Endothelial cell of umbilical vein (primary cell): ENCODE data around the gene OPRL1. TPM values are rescaled to one million over a fixed set of nuclear protein-coding genes. Genes with fewer than 3 reads are reported as not detected.

Experiments
- BruUV-seq: library from RNA; stranded (reverse); fragments of 400-500 nt; replicated peaks from 2 replicates; lab custom pipeline; 2021; lab: Mats Ljungman, UMichigan
- CTCF ChIA-PET: fragments of 300-600, 350-600 bp; sonication (Branson Sonifier 250); formaldehyde crosslinking; loops from one replicate; lab custom pipeline; 2021; ENCODE audit warnings: antibody characterized with exemption, inconsistent platforms; lab: Charles Lee
- POLR2A ChIA-PET: fragments of 300-600, 350-600 bp; sonication (Branson Sonifier 250); formaldehyde crosslinking; loops from one replicate; lab custom pipeline; 2021; ENCODE audit warnings: antibody characterized with exemption, inconsistent platforms; lab: Charles Lee
- DNase-seq: peaks from one replicate; pipeline ENCODE4 v3.0.0-alpha.2; 2011; ENCODE audit warnings: low read depth, low spot score
- FAIRE-seq: peaks from 2 replicates; lab custom pipeline; 2011; peaks lifted over from hg19 to GRCh38; lab: Jason Lieb, UNC
- H2AFZ ChIP-seq: 2 replicates; pipeline ENCODE4 v1.6.0; 2012; ENCODE audit warnings: low read depth, low read length, control low read depth, inconsistent platforms
- H3K27ac ChIP-seq: 2 replicates; pipeline ENCODE4 v1.5.1; 2011; ENCODE audit warnings: low read depth, mild to moderate bottlenecking, control low read depth, low read length, moderate library complexity; ENCODE audit not compliant: insufficient read depth
- H3K27me3 ChIP-seq, 2 experiments: 2 replicates each; pipeline versions ENCODE4 v1.6.0 to v1.6.1; 2011; ENCODE audit warnings: low read length in 2 of 2, mixed read lengths in 1 of 2; ENCODE audit not compliant: control insufficient read depth in 2 of 2, insufficient read depth in 2 of 2
- H3K36me3 ChIP-seq, 2 experiments: 2 replicates in 1 of 2; 3 replicates in 1 of 2; pipeline ENCODE4 v1.5.1; 2011; ENCODE audit warnings: low read length in 2 of 2, mild to moderate bottlenecking in 1 of 2, moderate library complexity in 1 of 2; ENCODE audit not compliant: control insufficient read depth in 2 of 2, insufficient read depth in 2 of 2; ENCODE audit errors: extremely low read depth in 1 of 2
- H3K4me1 ChIP-seq: 3 replicates; pipeline ENCODE4 v1.5.1; 2011; ENCODE audit warnings: mild to moderate bottlenecking, low read length; ENCODE audit not compliant: control insufficient read depth, insufficient read depth; ENCODE audit errors: extremely low read depth
- H3K4me2 ChIP-seq: 2 replicates; pipeline ENCODE4 v1.6.1; 2011; ENCODE audit warnings: low read length, control low read depth, mixed read lengths; ENCODE audit not compliant: insufficient read depth
- H3K4me3 ChIP-seq, 3 experiments: fragments of 200-600 bp in 1 of 3; sonication (generic), shearing (Covaris generic) in 1 of 3; replicated peaks in 1 of 3; 2 replicates each; pipeline ENCODE4 v1.5.1; 2011 to 2016; ENCODE audit warnings: control low read depth in 3 of 3, low read length in 3 of 3, mild to moderate bottlenecking in 2 of 3, inconsistent platforms in 1 of 3, low read depth in 1 of 3, moderate library complexity in 1 of 3; ENCODE audit not compliant: insufficient read depth in 1 of 3
- H3K79me2 ChIP-seq: 2 replicates; pipeline ENCODE4 v1.6.0; 2012; ENCODE audit warnings: low read length, inconsistent platforms; ENCODE audit not compliant: control insufficient read depth, insufficient read depth
- H3K9ac ChIP-seq: replicated peaks from 2 replicates; pipeline ENCODE3; 2011; ENCODE audit warnings: low read length, control low read depth; ENCODE audit not compliant: insufficient read depth; ENCODE audit errors: extremely low read depth
- H3K9me1 ChIP-seq: replicated peaks from 3 replicates; pipeline ENCODE4 v1.6.0; 2011; ENCODE audit warnings: mild to moderate bottlenecking, low read length; ENCODE audit not compliant: control insufficient read depth, insufficient read depth; ENCODE audit errors: extremely low read depth
- H3K9me3 ChIP-seq: replicated peaks from 2 replicates; pipeline ENCODE4 v1.5.1; 2012; ENCODE audit warnings: low read length, inconsistent platforms; ENCODE audit not compliant: control insufficient read depth, insufficient read depth
- H4K20me1 ChIP-seq: replicated peaks from 2 replicates; pipeline ENCODE3; 2011; ENCODE audit warnings: mild to moderate bottlenecking, low read length; ENCODE audit not compliant: control insufficient read depth, insufficient read depth; ENCODE audit errors: extremely low read depth
- CTCF ChIP-seq, 2 donors: IDR thresholded peaks; 1 replicate in 1 of 2; 2 replicates in 1 of 2; pipeline ENCODE4 v1.5.1; 2011; ENCODE audit warnings: low read length in 2 of 2, mild to moderate bottlenecking in 2 of 2, moderate library complexity in 2 of 2, control low read depth in 1 of 2, inconsistent platforms in 1 of 2, low read depth in 1 of 2; ENCODE audit not compliant: insufficient read depth in 1 of 2; ENCODE audit errors: extremely low read depth in 1 of 2
- EZH2 ChIP-seq: IDR thresholded peaks from 2 replicates; pipeline ENCODE4 v1.6.1; 2012; ENCODE audit warnings: borderline replicate concordance, low read depth, mild to moderate bottlenecking, moderate library complexity, low read length, inconsistent platforms; ENCODE audit not compliant: severe bottlenecking
- FOS ChIP-seq: IDR thresholded peaks from 2 replicates; pipeline ENCODE4 v1.6.1; 2011; ENCODE audit warnings: mild to moderate bottlenecking, low read length, moderate library complexity, borderline replicate concordance; ENCODE audit not compliant: insufficient read depth
- GATA2 ChIP-seq: IDR thresholded peaks from 2 replicates; pipeline ENCODE4 v1.7.0; 2011; ENCODE audit warnings: low read depth, mild to moderate bottlenecking, moderate library complexity, mixed read lengths, low read length; ENCODE audit not compliant: insufficient read length, insufficient read depth
- JUN ChIP-seq: IDR thresholded peaks from 2 replicates; pipeline ENCODE4 v1.6.1; 2011; ENCODE audit warnings: borderline replicate concordance, low read depth; ENCODE audit not compliant: insufficient read length, insufficient read depth
- MYC ChIP-seq: IDR thresholded peaks from one replicate; pipeline ENCODE4 v1.6.1; 2011; ENCODE audit warnings: mild to moderate bottlenecking, low read depth, low read length
- POLR2AphosphoS5 ChIP-seq: IDR thresholded peaks from 2 replicates; pipeline ENCODE4 v1.6.1; 2012; ENCODE audit warnings: low read depth, mild to moderate bottlenecking, control low read depth, low read length, moderate library complexity; ENCODE audit not compliant: insufficient read depth
- dilution Hi-C: fragments of 300-500 bp; cut with MboI; formaldehyde crosslinking; loops from one replicate; pipeline ENCODE4 v1.15.0; 2019; ENCODE audit warnings: low sequenced_read_pairs; ENCODE audit not compliant: extremely low pct_ligation_motif_present
- intact Hi-C: fragments of 100-400 bp; cut with micrococcal nuclease; formaldehyde crosslinking; loops from one replicate; pipeline ENCODE4 v1.10.0; 2022
- polyA plus RNA-seq, 4 experiments: library from polyadenylated mRNA; depleted of rRNA in 3 of 4; stranded (reverse) in 3 of 4; unstranded in 1 of 4; fragments of >200 nt; gene quantifications; 2 replicates each; pipeline versions ENCODE4 v1.2.1 to v1.2.3, GENCODE V29; 2011 to 2012; ENCODE audit warnings: missing spikeins in 1 of 4
- total RNA-seq: library from RNA; stranded (reverse); gene quantifications from 2 replicates; pipeline ENCODE4 v1.2.3, GENCODE V29; 2021
- TF ChIP-seq, protein P1 (sequence below): IDR thresholded peaks from 2 replicates; pipeline ENCODE4 v1.6.1; 2011; ENCODE audit not compliant: insufficient read depth, insufficient read length

Gene OPRL1
- total and polyA plus RNA-seq, 2 donors (not counting 3 experiments of a cell fraction or from before 2014, with no cell fraction given) = 1.9 to 2.0 TPM

DNA sequence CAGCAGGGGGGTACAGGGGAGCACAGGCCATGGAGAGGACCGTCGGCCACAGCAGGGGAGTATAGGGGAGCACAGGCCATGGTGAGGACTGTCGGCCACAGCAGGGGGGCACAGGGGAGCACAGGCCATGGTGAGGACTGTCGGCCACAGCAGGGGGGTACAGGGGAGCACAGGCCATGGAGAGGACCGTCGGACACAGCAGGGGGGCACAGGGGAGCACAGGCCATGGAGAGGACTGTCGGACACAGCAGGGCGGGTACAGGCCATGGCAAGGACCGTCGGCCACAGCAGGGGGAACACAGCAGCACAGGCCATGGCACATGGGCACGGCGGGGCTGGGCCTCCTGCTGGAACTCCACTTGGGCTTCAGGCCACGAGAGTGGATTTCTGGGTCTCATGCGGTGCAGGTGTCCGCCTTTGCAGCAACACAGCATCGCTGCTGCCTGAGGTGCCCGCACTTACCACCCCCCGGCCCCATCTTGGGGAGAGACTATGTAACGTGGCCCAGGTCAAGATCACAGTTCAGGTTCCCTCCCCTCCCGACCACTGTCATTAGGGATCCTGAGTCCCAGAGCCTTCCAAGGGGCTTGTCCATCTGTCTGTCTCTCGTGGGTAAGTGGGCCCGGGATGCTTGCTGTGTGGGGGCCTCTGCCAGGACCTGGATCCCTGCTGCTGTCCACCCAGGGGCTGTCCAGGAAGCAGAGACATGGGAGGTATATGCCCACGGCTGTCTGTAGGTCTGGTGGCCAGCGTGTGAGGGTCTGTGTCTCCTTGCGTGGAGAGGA, 25.0 kb downstream of the OPRL1 start:
- DNase-seq (no peak), FAIRE-seq (no peak)
- H3K27me3 ChIP-seq = peaks cover 19 to 22% of the 10 kb centered on the region in 2 experiments
- no peaks in the 10 kb centered on the region for H3K4me1 ChIP-seq
- H3K9me3 ChIP-seq = no peaks in the 10 kb centered on the region
- BruUV-seq = no TSS peak
- no peaks in the 10 kb centered on the region for H3K9me1 ChIP-seq
- dilution Hi-C loops (no loop called here), intact Hi-C loops (no loop called here)
- H3K4me3 ChIP-seq = no peak overlapping the region
- no peak overlapping the region for H3K9ac ChIP-seq
- no peaks in the 10 kb centered on the region for H4K20me1 ChIP-seq
- H2AFZ ChIP-seq = no peak overlapping the region
- H3K36me3 ChIP-seq = no peaks in the 10 kb centered on the region
- no peak for TF ChIP-seq MYC
- TF ChIP-seq JUN = no peak
- TF ChIP-seq POLR2AphosphoS5 = no peak
- TF ChIP-seq GATA2 = no peak
- TF ChIP-seq CTCF (IDR thresholded peaks at IDR 0.05; ENCODE audit: extremely low read depth in 1 of 2, insufficient read depth in 1 of 2, low read depth in 1 of 2, low read length in 2 of 2) = no peak
- TF ChIP-seq FOS = no peak
- TF ChIP-seq, protein P1, sequence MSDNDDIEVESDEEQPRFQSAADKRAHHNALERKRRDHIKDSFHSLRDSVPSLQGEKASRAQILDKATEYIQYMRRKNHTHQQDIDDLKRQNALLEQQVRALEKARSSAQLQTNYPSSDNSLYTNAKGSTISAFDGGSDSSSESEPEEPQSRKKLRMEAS = no peak
- no peak for TF ChIP-seq EZH2
- H3K4me2 ChIP-seq = no peak overlapping the region
- ChIA-PET POLR2A (no interaction called here), CTCF (no interaction called here)
- H3K27ac ChIP-seq = no peak overlapping the region
- no peaks in the 10 kb centered on the region for H3K79me2 ChIP-seq
